ENCODE data around the gene TUBA4A.

DNA sequence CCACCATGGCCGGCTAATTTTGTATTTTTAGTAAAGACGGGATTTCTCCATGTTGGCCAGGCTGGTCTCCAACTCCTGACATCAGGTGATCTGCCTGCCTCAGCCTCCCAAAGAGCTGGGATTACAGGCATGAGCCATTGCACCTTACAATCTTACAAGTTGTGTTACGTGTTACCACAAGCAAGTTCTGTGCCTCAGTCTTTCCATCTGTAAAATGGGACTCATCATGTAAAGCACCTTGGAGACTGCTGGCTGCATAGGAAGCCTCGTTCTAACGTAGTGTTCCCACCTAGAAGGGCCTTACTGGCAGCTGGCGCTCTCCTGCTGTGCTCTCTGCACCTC, 35.4 kb upstream of the TUBA4A start:
- TF ChIP-seq, protein P1, sequence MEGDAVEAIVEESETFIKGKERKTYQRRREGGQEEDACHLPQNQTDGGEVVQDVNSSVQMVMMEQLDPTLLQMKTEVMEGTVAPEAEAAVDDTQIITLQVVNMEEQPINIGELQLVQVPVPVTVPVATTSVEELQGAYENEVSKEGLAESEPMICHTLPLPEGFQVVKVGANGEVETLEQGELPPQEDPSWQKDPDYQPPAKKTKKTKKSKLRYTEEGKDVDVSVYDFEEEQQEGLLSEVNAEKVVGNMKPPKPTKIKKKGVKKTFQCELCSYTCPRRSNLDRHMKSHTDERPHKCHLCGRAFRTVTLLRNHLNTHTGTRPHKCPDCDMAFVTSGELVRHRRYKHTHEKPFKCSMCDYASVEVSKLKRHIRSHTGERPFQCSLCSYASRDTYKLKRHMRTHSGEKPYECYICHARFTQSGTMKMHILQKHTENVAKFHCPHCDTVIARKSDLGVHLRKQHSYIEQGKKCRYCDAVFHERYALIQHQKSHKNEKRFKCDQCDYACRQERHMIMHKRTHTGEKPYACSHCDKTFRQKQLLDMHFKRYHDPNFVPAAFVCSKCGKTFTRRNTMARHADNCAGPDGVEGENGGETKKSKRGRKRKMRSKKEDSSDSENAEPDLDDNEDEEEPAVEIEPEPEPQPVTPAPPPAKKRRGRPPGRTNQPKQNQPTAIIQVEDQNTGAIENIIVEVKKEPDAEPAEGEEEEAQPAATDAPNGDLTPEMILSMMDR (IDR thresholded peaks at IDR 0.05) = no peak
- TF ChIP-seq EZH2 (IDR thresholded peaks at IDR 0.05) (no peak), EZH2phosphoT487 (IDR thresholded peaks at IDR 0.05) (no peak)
